ENCODE results near the gene TUBB4A.

Gene TUBB4A

DNA sequence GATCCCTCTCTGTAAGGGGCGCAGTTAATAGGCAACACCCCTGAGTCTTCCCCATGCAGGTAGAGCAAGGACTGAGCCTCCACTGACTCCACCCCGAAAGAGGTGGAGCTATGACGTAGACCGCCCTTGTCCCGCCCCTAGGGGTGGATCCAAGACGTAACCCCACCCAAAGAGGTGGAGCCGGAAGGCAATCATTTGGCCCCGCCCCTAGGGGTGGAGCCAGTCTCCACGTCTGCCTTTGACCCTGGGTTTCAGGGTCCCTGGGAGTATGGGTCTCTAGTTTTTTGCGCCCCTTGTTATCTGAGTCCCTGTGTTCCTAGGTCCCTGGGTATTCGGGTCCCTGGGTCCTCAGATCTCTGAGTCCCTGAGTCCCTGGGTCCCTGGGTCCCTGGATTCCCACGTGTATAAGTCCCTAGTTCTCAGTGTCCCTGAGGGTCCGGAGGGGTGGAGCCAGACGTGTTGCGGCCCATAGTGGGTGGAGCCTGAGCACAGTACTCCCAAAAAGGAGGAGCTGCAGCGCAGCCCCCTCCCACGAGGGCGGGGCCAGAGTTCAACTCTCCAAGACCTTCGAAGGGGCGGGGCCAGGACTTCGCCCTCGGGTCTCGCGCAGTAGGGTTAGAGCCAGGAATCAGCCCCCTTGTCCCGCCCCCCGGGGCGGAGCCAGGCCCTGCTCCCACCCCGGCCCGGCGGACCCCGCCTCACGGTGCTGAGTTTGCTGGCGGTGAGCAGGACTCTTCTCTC is 25.8 kb downstream of the TUBB4A start:
- Histone ChIP-seq H3K9me3 (ENCODE audit: insufficient read depth, low read depth, low read length) (no peaks in the 10 kb centered on the region), H3K79me2 (ENCODE audit: insufficient read depth, low read length) (peaks cover 19% of the 10 kb centered on the region; the same call in 1 of the 2 replicates), H3K36me3 (ENCODE audit: insufficient read depth, low read length) (no peaks in the 10 kb centered on the region), H4K20me1 (ENCODE audit: insufficient read depth, low read length, poor library complexity, severe bottlenecking) (no peaks in the 10 kb centered on the region), H3K9me2 (replicated peaks; ENCODE audit: low read depth, low read length) (no peaks in the 10 kb centered on the region), H3K4me3 (ENCODE audit: low read length, poor library complexity, severe bottlenecking) (no peak overlapping the region), H2AFZ (ENCODE audit: low read length) (no peak overlapping the region), H3K4me2 (ENCODE audit: low read depth, low read length, poor library complexity, severe bottlenecking) (no peak overlapping the region), H3K9ac (ENCODE audit: low read depth, low read length, poor library complexity, severe bottlenecking) (no peak overlapping the region), H3K4me1 (ENCODE audit: insufficient read depth, low read length, poor library complexity, severe bottlenecking) (peaks cover 7% of the 10 kb centered on the region), H3F3A (ENCODE audit: low read depth) (no peaks in the 10 kb centered on the region), H3K27me3 (ENCODE audit: insufficient read depth, low read length, poor library complexity, severe bottlenecking) (no peaks in the 10 kb centered on the region)
- TF ChIP-seq, protein P1, sequence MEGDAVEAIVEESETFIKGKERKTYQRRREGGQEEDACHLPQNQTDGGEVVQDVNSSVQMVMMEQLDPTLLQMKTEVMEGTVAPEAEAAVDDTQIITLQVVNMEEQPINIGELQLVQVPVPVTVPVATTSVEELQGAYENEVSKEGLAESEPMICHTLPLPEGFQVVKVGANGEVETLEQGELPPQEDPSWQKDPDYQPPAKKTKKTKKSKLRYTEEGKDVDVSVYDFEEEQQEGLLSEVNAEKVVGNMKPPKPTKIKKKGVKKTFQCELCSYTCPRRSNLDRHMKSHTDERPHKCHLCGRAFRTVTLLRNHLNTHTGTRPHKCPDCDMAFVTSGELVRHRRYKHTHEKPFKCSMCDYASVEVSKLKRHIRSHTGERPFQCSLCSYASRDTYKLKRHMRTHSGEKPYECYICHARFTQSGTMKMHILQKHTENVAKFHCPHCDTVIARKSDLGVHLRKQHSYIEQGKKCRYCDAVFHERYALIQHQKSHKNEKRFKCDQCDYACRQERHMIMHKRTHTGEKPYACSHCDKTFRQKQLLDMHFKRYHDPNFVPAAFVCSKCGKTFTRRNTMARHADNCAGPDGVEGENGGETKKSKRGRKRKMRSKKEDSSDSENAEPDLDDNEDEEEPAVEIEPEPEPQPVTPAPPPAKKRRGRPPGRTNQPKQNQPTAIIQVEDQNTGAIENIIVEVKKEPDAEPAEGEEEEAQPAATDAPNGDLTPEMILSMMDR (conservative IDR thresholded peaks at IDR 0.05; ENCODE audit: low read length) = no peak
- no peak for TF ChIP-seq EZH2phosphoT487 (IDR thresholded peaks at IDR 0.05; ENCODE audit: borderline replicate concordance)

DNA sequence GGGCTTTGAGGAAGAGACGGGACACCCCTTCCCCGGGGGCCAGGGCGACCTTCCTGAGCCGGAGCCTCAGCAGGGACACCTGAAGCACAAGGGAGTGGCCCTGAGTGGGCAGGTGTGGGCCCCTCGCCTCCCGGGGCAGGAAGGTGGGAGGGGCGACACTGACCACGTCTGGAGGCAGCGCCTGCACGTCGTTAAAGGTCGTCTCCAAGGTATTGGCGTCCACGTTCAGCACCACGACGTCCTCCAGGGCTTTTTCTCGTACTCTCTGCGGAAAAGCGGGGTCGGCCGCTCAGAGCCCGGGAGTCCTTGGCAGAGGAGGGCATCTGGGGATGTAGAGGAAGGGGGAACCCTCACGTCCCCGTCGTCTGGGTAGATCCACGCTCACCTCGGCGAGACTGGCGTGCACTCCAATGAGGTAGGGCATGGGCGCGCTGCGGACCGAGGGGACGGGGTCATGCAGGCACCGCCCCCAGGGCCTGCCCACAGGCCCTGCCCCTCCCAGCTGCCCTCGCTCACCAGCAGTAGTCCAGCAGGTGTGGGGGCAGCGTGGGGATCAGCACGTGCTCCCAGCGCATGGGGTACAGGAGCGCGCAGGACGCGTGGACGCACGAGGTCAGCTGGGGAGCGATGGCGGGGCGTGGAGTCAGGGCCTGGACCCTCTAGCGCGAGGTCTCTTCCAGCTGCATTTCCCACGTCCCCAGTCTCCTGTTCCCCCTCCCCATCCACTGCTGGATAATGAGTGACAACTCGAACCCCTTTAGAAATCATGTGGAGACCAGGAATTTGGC is 26.6 kb downstream of the TUBB4A start:
- H4K20me1 ChIP-seq (ENCODE audit: insufficient read depth, low read length, poor library complexity, severe bottlenecking) = no peaks in the 10 kb centered on the region
- H3K9ac ChIP-seq (ENCODE audit: low read depth, low read length, poor library complexity, severe bottlenecking) = no peak overlapping the region
- no peak for TF ChIP-seq EZH2phosphoT487 (IDR thresholded peaks at IDR 0.05; ENCODE audit: borderline replicate concordance)
- TF ChIP-seq, protein P1 (conservative IDR thresholded peaks at IDR 0.05; ENCODE audit: low read length) = no peak
- H3K4me2 ChIP-seq (ENCODE audit: low read depth, low read length, poor library complexity, severe bottlenecking) = no peak overlapping the region
- H2AFZ ChIP-seq (ENCODE audit: low read length) = no peak overlapping the region
- H3K9me3 ChIP-seq (ENCODE audit: insufficient read depth, low read depth, low read length) = no peaks in the 10 kb centered on the region
- H3K4me3 ChIP-seq (ENCODE audit: low read length, poor library complexity, severe bottlenecking) = no peak overlapping the region
- H3K4me1 ChIP-seq (ENCODE audit: insufficient read depth, low read length, poor library complexity, severe bottlenecking) = no peaks in the 10 kb centered on the region
- no peaks in the 10 kb centered on the region for H3K36me3 ChIP-seq (ENCODE audit: insufficient read depth, low read length)
- no peaks in the 10 kb centered on the region for H3K27me3 ChIP-seq (ENCODE audit: insufficient read depth, low read length, poor library complexity, severe bottlenecking)
- no peaks in the 10 kb centered on the region for H3F3A ChIP-seq (ENCODE audit: low read depth)
- H3K79me2 ChIP-seq (ENCODE audit: insufficient read depth, low read length) = peaks cover 12% of the 10 kb centered on the region; the same call in 1 of the 2 replicates
- no peaks in the 10 kb centered on the region for H3K9me2 ChIP-seq (replicated peaks; ENCODE audit: low read depth, low read length)

DNA sequence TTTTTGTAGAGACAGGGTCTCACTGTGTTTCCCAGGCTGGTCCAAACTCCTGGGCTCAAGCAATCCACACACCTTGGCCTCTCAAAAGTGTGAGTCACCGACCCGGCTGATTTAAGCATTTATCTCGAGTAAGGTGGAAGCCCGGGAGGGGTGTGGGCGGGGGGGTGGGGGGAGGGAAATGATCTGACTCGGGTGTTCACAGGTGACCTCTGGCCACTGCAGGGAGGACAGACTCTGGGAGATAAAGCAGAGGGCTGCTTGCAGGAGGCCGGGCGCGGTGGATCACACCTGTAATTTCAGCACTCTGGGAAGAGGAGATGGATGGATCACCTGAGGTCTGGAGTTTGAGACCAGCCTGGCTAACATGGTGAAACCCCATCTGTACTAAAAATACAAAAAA is 28.5 kb downstream of the TUBB4A start:
- no peaks in the 10 kb centered on the region for H3K36me3 ChIP-seq (ENCODE audit: insufficient read depth, low read length)
- no peaks in the 10 kb centered on the region for H3K9me2 ChIP-seq (replicated peaks; ENCODE audit: low read depth, low read length)
- no peak overlapping the region for H3K4me2 ChIP-seq (ENCODE audit: low read depth, low read length, poor library complexity, severe bottlenecking)

More for the DNA sequence above, 28.5 kb downstream of the TUBB4A start:
- H3K4me1 ChIP-seq (ENCODE audit: insufficient read depth, low read length, poor library complexity, severe bottlenecking) = no peaks in the 10 kb centered on the region
- TF ChIP-seq, protein P1 (conservative IDR thresholded peaks at IDR 0.05; ENCODE audit: low read length) = no peak
- no peak for TF ChIP-seq EZH2phosphoT487 (IDR thresholded peaks at IDR 0.05; ENCODE audit: borderline replicate concordance)
- H2AFZ ChIP-seq (ENCODE audit: low read length) = no peak overlapping the region
- no peaks in the 10 kb centered on the region for H4K20me1 ChIP-seq (ENCODE audit: insufficient read depth, low read length, poor library complexity, severe bottlenecking)
- H3F3A ChIP-seq (ENCODE audit: low read depth) = no peaks in the 10 kb centered on the region
- no peaks in the 10 kb centered on the region for H3K79me2 ChIP-seq (ENCODE audit: insufficient read depth, low read length)
- H3K9ac ChIP-seq (ENCODE audit: low read depth, low read length, poor library complexity, severe bottlenecking) = no peak overlapping the region
- no peaks in the 10 kb centered on the region for H3K9me3 ChIP-seq (ENCODE audit: insufficient read depth, low read depth, low read length)
- no peak overlapping the region for H3K4me3 ChIP-seq (ENCODE audit: low read length, poor library complexity, severe bottlenecking)
- H3K27me3 ChIP-seq (ENCODE audit: insufficient read depth, low read length, poor library complexity, severe bottlenecking) = no peaks in the 10 kb centered on the region
